ENCODE data around the gene MREG. TPM values are rescaled to one million over a fixed set of nuclear protein-coding genes. Genes with fewer than 3 reads are reported as not detected.

The MREG gene
- total RNA-seq, 1 donor from 2014 or later = 9.1 TPM

GRCh38 chr2:215901796-215902195 is 111.6 kb downstream of the MREG start:
- H3K27me3 Mint-ChIP-seq (ENCODE audit: low read depth) = no peaks in the 10 kb centered on the region

GRCh38 chr2:215900843-215901242 is 112.5 kb downstream of the MREG start:
- H3K9me3 Mint-ChIP-seq = peaks cover 5% of the 10 kb centered on the region

More at GRCh38 chr2:215901796-215902195, 111.6 kb downstream of the MREG start:
- Mint-ChIP-seq H3K9me3 (peaks cover 5% of the 10 kb centered on the region), H3K4me3 (no peak overlapping the region), H3K4me1 (no peaks in the 10 kb centered on the region), H3K36me3 (ENCODE audit: low read depth) (no peaks in the 10 kb centered on the region), H3K27ac (ENCODE audit: unreplicated experiment) (no peak overlapping the region)
- TF ChIP-seq CTCF (conservative IDR thresholded peaks at IDR 0.05) = no peak
- no peak for DNase-seq (ENCODE audit: low read depth, low spot score)

GRCh38 chr2:215900203-215900611 is 113.1 kb downstream of the MREG start:
- Mint-ChIP-seq H3K27me3 (ENCODE audit: low read depth) (no peaks in the 10 kb centered on the region), H3K9me3 (peaks cover 5% of the 10 kb centered on the region), H3K4me3 (no peak overlapping the region), H3K36me3 (ENCODE audit: low read depth) (no peaks in the 10 kb centered on the region), H3K4me1 (peaks cover 3% of the 10 kb centered on the region), H3K27ac (ENCODE audit: unreplicated experiment) (no peak overlapping the region)
- TF ChIP-seq CTCF (conservative IDR thresholded peaks at IDR 0.05) = no peak
- DNase-seq (ENCODE audit: low read depth, low spot score) = no peak

More at GRCh38 chr2:215900843-215901242, 112.5 kb downstream of the MREG start:
- H3K36me3 Mint-ChIP-seq (ENCODE audit: low read depth) = no peaks in the 10 kb centered on the region
- TF ChIP-seq CTCF (conservative IDR thresholded peaks at IDR 0.05) = no peak
- no peaks in the 10 kb centered on the region for H3K27me3 Mint-ChIP-seq (ENCODE audit: low read depth)
- no peaks in the 10 kb centered on the region for H3K4me1 Mint-ChIP-seq
- H3K27ac Mint-ChIP-seq (ENCODE audit: unreplicated experiment) = no peak overlapping the region
- H3K4me3 Mint-ChIP-seq = no peak overlapping the region
- no peak for DNase-seq (ENCODE audit: low read depth, low spot score)

GRCh38 chr2:215899141-215900074 is 113.9 kb downstream of the MREG start:
- Mint-ChIP-seq H3K4me3 (no peak overlapping the region), H3K4me1 (peaks cover 6% of the 10 kb centered on the region), H3K27me3 (ENCODE audit: low read depth) (no peaks in the 10 kb centered on the region), H3K9me3 (peaks cover 5% of the 10 kb centered on the region), H3K27ac (ENCODE audit: unreplicated experiment) (no peak overlapping the region), H3K36me3 (ENCODE audit: low read depth) (no peaks in the 10 kb centered on the region)
- DNase-seq (ENCODE audit: low read depth, low spot score) = no peak
- TF ChIP-seq CTCF (conservative IDR thresholded peaks at IDR 0.05) = no peak

GRCh38 chr2:215898363-215898762 is 115.0 kb downstream of the MREG start:
- Mint-ChIP-seq H3K4me1 (peaks cover 6% of the 10 kb centered on the region), H3K4me3 (no peak overlapping the region), H3K27me3 (ENCODE audit: low read depth) (no peaks in the 10 kb centered on the region), H3K9me3 (peaks cover 5% of the 10 kb centered on the region), H3K27ac (ENCODE audit: unreplicated experiment) (no peak overlapping the region), H3K36me3 (ENCODE audit: low read depth) (no peaks in the 10 kb centered on the region)
- no peak for DNase-seq (ENCODE audit: low read depth, low spot score)
- no peak for TF ChIP-seq CTCF (conservative IDR thresholded peaks at IDR 0.05)

Measured in neural crest cell (in vitro differentiated cells).